Measurements from ENCODE around the gene CP. TPM values are rescaled to one million over a fixed set of nuclear protein-coding genes. Genes with fewer than 3 reads are reported as not detected.

The CP gene
- total RNA-seq, 1 donor = 10.2 TPM

DNA sequence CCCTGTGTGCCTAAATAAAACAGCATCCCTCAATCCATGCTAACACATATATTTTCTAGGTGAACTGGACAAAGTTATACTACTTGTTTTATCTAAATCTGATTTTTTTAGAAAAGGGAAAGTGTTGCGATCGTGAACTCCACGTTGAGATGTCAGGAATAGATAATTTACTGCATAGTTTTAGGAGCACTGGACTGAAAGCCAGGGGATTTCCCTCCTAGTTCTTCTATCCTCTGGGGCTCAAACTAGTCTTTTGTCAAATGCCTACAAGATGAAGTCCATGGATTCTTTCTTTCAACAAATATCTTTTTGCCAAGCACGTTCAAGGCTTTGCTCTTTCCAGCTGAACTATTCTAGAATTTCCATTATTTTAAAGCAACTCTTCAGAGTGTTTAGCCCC is 92.8 kb downstream of the CP start:
- no peak for DNase-seq (ENCODE audit: low read depth in 2 of 3, low spot score in 2 of 3)

DNA sequence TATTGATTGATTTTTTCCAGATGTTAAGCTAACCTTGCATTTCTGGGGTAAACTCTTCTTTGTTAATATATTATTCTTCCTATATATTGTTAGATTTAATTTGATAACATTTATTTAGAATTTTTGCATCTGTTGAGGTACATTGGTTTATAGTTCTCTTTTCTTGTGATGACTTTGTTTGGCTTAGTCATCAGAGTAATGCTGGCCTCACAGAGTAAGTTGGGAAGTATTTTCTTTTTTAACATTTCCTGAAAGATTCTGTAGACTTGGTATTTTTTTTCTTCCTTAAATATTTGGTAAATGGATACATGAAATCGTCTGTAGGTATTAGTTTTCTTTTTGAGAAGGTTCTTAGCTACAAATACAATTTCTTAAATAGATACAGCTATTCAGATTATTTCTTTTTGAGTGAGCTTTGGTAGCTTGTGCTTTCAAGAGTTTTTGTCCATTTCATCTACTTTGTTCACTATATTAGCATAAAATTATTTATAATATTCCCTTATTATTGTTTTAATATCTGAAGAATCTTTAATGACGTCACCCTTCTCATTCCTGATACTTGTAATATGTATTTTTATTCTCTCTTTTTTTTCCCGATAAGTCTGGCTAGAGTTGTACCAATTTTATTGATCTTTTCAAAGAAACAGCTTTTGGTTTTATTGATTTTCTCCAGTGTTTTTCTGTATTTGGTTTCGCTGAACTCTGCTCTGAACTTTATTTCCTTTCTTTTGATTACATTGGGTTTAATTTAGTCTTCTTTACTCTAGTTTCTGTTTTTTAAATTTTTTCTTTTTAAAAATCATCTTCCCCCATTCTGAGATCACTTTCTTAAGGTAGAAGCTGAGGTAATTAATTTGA is 98.7 kb downstream of the CP start:
- DNase-seq (ENCODE audit: low read depth in 2 of 3, low spot score in 2 of 3) = peak in 1 of 3 donors; percentile 14

Other genes with a start within 250 kb of the CP start
- gene GYG1, start 230.3 kb downstream of the CP start, total RNA-seq = 38.2 TPM
- gene HLTF, start 135.3 kb downstream of the CP start, total RNA-seq = 22.4 TPM
- gene HPS3, start 92.2 kb downstream of the CP start, total RNA-seq = 14.8 TPM
- gene TM4SF18, start 111.8 kb upstream of the CP start, total RNA-seq = 0.27 TPM
- gene TM4SF1, start 155.8 kb upstream of the CP start, total RNA-seq = 114 TPM

Measured in hematopoietic multipotent progenitor cell (in vitro differentiated cells).